ENCODE results near the gene LTBP2.

The LTBP2 gene

DNA sequence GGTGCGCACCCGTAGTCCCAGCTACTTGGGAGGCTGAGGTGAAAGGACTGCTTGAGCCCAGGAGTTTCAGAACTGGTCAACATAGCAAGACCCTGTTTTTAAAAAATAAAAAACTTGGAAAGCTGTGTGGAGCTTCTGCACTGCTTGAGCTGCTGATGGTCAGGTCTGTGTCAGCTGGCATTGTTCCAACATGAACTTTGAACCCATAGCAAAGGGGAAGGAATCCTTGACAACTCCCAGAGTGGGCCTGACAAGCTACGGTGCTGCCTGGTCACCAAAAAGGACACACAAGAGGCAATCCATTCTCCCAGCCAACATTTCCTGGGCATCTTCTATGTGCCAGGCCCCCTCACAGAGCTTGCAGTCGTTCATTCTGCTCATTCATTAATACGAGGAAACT, 16.4 kb upstream of the LTBP2 start:
- TF ChIP-seq, protein P1, sequence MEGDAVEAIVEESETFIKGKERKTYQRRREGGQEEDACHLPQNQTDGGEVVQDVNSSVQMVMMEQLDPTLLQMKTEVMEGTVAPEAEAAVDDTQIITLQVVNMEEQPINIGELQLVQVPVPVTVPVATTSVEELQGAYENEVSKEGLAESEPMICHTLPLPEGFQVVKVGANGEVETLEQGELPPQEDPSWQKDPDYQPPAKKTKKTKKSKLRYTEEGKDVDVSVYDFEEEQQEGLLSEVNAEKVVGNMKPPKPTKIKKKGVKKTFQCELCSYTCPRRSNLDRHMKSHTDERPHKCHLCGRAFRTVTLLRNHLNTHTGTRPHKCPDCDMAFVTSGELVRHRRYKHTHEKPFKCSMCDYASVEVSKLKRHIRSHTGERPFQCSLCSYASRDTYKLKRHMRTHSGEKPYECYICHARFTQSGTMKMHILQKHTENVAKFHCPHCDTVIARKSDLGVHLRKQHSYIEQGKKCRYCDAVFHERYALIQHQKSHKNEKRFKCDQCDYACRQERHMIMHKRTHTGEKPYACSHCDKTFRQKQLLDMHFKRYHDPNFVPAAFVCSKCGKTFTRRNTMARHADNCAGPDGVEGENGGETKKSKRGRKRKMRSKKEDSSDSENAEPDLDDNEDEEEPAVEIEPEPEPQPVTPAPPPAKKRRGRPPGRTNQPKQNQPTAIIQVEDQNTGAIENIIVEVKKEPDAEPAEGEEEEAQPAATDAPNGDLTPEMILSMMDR (conservative IDR thresholded peaks at IDR 0.05; ENCODE audit: low read length) = no peak
- H3K4me3 ChIP-seq (ENCODE audit: low read length) = no peak overlapping the region
- DNase-seq (ENCODE audit: low read depth) = no peak

- DNase-seq (ENCODE audit: low read depth) = no peak
- no peak overlapping the region for H3K4me3 ChIP-seq (ENCODE audit: low read length)
- TF ChIP-seq, protein P1 (conservative IDR thresholded peaks at IDR 0.05; ENCODE audit: low read length) = no peak
Observed at GRCh38 chr14:74627076-74627475, 15.0 kb upstream of the LTBP2 start.

DNA sequence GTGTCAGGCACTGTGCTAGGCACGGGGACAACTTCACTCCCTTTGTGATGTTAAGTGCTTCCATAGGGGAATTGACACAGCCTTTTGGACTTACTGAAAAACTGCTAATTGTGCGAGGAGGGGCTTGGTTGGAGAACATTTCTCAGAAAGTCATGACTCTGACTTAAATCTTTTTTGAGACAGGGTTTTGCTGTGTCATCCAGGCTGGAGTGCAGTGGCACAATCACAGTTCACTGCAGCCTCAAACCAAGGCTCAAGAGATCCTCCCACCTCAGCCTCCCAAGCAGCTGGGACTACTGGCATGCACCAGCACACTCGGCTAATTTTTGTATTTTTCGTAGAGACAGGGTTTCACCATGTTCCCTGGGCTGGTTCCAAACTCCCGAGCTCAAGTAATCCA, 10.2 kb upstream of the LTBP2 start:
- no peak overlapping the region for H3K4me3 ChIP-seq (ENCODE audit: low read length)
- TF ChIP-seq, protein P1 (conservative IDR thresholded peaks at IDR 0.05; ENCODE audit: low read length) = no peak
- no peak for DNase-seq (ENCODE audit: low read depth)

DNA sequence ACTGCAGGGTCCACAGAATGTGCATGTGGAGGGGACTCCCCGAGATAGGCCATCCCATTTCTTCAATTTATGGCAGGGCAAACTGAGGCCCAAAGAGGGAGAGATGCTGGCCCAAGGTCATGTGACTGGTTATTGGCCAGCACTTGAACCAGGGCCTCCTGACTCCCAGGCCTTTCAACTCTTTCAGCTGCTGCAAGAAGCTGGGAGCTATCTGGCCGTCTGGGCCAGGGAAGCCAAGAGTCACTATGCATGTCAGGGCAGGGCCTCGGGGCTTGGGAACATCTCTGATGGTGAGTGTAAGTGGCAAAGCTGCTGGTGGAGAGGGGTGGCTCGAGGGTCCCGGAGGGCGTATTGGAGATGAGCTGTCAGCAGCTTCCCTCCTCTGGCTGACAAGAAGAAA, 9.5 kb upstream of the LTBP2 start:
- DNase-seq (ENCODE audit: low read depth) = no peak
- no peak overlapping the region for H3K4me3 ChIP-seq (ENCODE audit: low read length)
- TF ChIP-seq, protein P1 (conservative IDR thresholded peaks at IDR 0.05; ENCODE audit: low read length) = no peak

GRCh38 chr14:74620923-74621322, 8.9 kb upstream of the LTBP2 start:
- no peak overlapping the region for H3K4me3 ChIP-seq (ENCODE audit: low read length)
- TF ChIP-seq, protein P1 (conservative IDR thresholded peaks at IDR 0.05; ENCODE audit: low read length) = no peak
- DNase-seq (ENCODE audit: low read depth) = no peak

DNA sequence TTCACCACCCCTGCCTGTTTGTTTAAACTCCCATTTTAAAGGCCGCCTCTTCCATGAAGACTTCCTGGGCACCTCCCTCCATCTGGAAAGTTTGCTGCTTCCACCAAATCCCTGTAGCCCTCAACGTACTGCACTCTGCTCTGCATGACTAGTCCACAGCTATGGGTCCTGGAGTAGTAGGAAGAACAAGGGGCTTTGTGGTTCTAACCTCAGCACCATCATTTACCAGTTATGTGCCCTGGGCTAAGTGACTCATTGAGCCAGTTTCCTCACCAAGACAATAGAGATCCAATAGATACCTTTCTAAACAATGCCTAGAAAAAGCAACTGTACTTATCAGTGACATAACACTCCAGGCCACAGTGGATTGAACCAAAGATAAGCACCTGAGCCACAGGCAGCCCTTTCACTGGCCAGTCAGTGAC, 8.5 kb upstream of the LTBP2 start:
- no peak overlapping the region for H3K4me3 ChIP-seq (ENCODE audit: low read length)
- TF ChIP-seq, protein P1 (conservative IDR thresholded peaks at IDR 0.05; ENCODE audit: low read length) = no peak
- DNase-seq (ENCODE audit: low read depth) = peak; percentile 95

GRCh38 chr14:74619672-74620131, 7.7 kb upstream of the LTBP2 start:
- TF ChIP-seq, protein P1 (conservative IDR thresholded peaks at IDR 0.05; ENCODE audit: low read length) = no peak
- peak; percentile 99 for DNase-seq (ENCODE audit: low read depth)
- no peak overlapping the region for H3K4me3 ChIP-seq (ENCODE audit: low read length)
